Tracheal epithelial cell (primary cell): ENCODE measurements around the gene C14orf119. TPM values are rescaled to one million over a fixed set of nuclear protein-coding genes. Genes with fewer than 3 reads are reported as not detected.

ENCODE experiments used
- total RNA-seq: library from RNA; depleted of rRNA; stranded (reverse); fragments of >200 nt; gene quantifications from 2 replicates; pipeline ENCODE4 v1.2.1, GENCODE V29; 2014

Gene C14orf119
- 27.7 and 43.1 TPM in 2 replicates for total RNA-seq

GRCh38 chr14:23095196-23096108 lies at the start of gene C14orf119:
Gene C14orf119, plus strand, starts transcription at chr14:23095505. Its CDS starts 2,154 bp downstream, at chr14:23097659.

GRCh38 chr14:23056956-23057756 lies 38.1 kb upstream of the C14orf119 start, which contains the start of gene CDH24:
Gene CDH24, minus strand, starts transcription at chr14:23057520. Its CDS starts 1,787 bp downstream, at chr14:23055733.

GRCh38 chr14:23094666-23095195 lies 574 bp upstream of the C14orf119 start, which contains the start of gene ACIN1:
Gene ACIN1, minus strand, starts transcription at chr14:23095136. Its CDS starts 24 bp downstream, at chr14:23095112.

GRCh38 chr14:23104591-23105347 lies 9.5 kb downstream of the C14orf119 start, which contains the start of gene CIROP:
Gene CIROP, minus strand, starts transcription at chr14:23104989. Its CDS starts 69 bp downstream, at chr14:23104920.

GRCh38 chr14:23118506-23119362 lies 23.4 kb downstream of the C14orf119 start, which contains the start of gene CEBPE:
Gene CEBPE, minus strand, starts transcription at chr14:23119255. Its CDS starts 164 bp downstream, at chr14:23119091.

Other genes starting within 250 kb of the C14orf119 start
- gene LRP10, start 223.8 kb upstream of the C14orf119 start, total RNA-seq = 52.9 and 61.2 TPM in 2 replicates
- gene REM2, start 212.3 kb upstream of the C14orf119 start, total RNA-seq = 0.43 TPM in 1 of 2 replicates, not detected in the other
- 48.9 and 70.8 TPM in 2 replicates for gene RBM23, start 176.4 kb upstream of the C14orf119 start, total RNA-seq
- 80.4 and 83.9 TPM in 2 replicates for gene PRMT5, start 166.1 kb upstream of the C14orf119 start, total RNA-seq
- 51.6 and 150 TPM in 2 replicates for gene HAUS4, start 138.4 kb upstream of the C14orf119 start, total RNA-seq
- gene AJUBA, start 113.0 kb upstream of the C14orf119 start, total RNA-seq = 250 and 322 TPM in 2 replicates
- gene C14orf93, start 85.4 kb upstream of the C14orf119 start, total RNA-seq = 13.0 and 20.5 TPM in 2 replicates
- gene PSMB5, start 60.6 kb upstream of the C14orf119 start, total RNA-seq = 186 and 259 TPM in 2 replicates
- gene PSMB11, start 53.3 kb upstream of the C14orf119 start, total RNA-seq = not detected in 2 replicates
- gene CDH24, start 38.0 kb upstream of the C14orf119 start, total RNA-seq = 3.4 and 4.3 TPM in 2 replicates
- gene ACIN1, start 369 bp upstream of the C14orf119 start, total RNA-seq = 25.8 and 31.8 TPM in 2 replicates
- gene CIROP, start 9.5 kb downstream of the C14orf119 start, total RNA-seq = not detected in 2 replicates
- not detected in 2 replicates for gene CEBPE, start 23.8 kb downstream of the C14orf119 start, total RNA-seq
- gene SLC7A8, start 88.2 kb downstream of the C14orf119 start, total RNA-seq = 2.4 and 5.5 TPM in 2 replicates
- not detected in 2 replicates for gene RNF212B, start 142.4 kb downstream of the C14orf119 start, total RNA-seq
- 7.2 and 8.2 TPM in 2 replicates for gene HOMEZ, start 190.6 kb downstream of the C14orf119 start, total RNA-seq
- gene PPP1R3E, start 207.4 kb downstream of the C14orf119 start, total RNA-seq = 3.1 and 3.4 TPM in 2 replicates
- 16.8 and 21.2 TPM in 2 replicates for gene BCL2L2, start 211.3 kb downstream of the C14orf119 start, total RNA-seq
- gene PABPN1, start 226.0 kb downstream of the C14orf119 start, total RNA-seq = 54.8 and 64.1 TPM in 2 replicates